ENCODE measurements around the gene COMP. TPM values are rescaled to one million over a fixed set of nuclear protein-coding genes. Genes with fewer than 3 reads are reported as not detected.

The COMP gene
- polyA plus RNA-seq, 1 of the 3 experiments (the other 2 are of a cell fraction): 0.26 TPM

- Histone ChIP-seq H3K79me2 (ENCODE audit: insufficient read depth) (no peaks in the 10 kb centered on the region), H3K36me3 (replicated peaks in 1 of 2; ENCODE audit: control insufficient read depth in 1 of 2, insufficient read depth in 2 of 2, low read length in 1 of 2) (no peaks in the 10 kb centered on the region), H3K9ac (no peak overlapping the region), H2AFZ (ENCODE audit: low read depth) (no peak overlapping the region), H4K20me1 (ENCODE audit: insufficient read depth) (no peaks in the 10 kb centered on the region), H3K4me3 (ENCODE audit: low read depth in 2 of 2, low read length in 1 of 2) (no peak overlapping the region), H3K4me2 (no peak overlapping the region), H3K4me1 (ENCODE audit: control insufficient read depth in 1 of 2, insufficient read depth in 2 of 2, low read depth in 1 of 2, low read length in 1 of 2) (peaks cover 19 to 21% of the 10 kb centered on the region in 2 experiments; a peak in 3 of 4 replicates), H3K9me2 (no peaks in the 10 kb centered on the region), H3K27ac (ENCODE audit: low read depth in 2 of 2, low read length in 1 of 2) (no peak overlapping the region), H3K27me3 (ENCODE audit: insufficient read depth) (no peaks in the 10 kb centered on the region), H3F3A (replicated peaks; ENCODE audit: insufficient read depth) (peaks cover 10% of the 10 kb centered on the region), H3K9me3 (no peaks in the 10 kb centered on the region)
- 68% methylated on average over 5 of the region's 10 CpGs for WGBS (ENCODE audit: low lambda C conversion rate)
- DNase-seq: no peak
- CTCF ChIA-PET: interaction anchor here (1.1 to 3.4 kb wide), 3 partner anchors 8 to 67 kb away, joined by 3 to 14 read pairs (median 4); no protein-coding TSS in a partner anchor
- no peak for TF ChIP-seq ELF1 (IDR thresholded peaks at IDR 0.05)
- 0 out of 2 replicates have a peak, but pooled peaks have one; percentile 4 for TF ChIP-seq SMC3 (IDR thresholded peaks at IDR 0.05; ENCODE audit: low read depth, low read length)
- no peak for TF ChIP-seq CHD2 (IDR thresholded peaks at IDR 0.05; ENCODE audit: low read length, partially characterized antibody)
- TF ChIP-seq MEF2A (IDR thresholded peaks at IDR 0.05; ENCODE audit: borderline replicate concordance, low read depth): no peak
- TF ChIP-seq EZH2phosphoT487 (IDR thresholded peaks at IDR 0.05; ENCODE audit: borderline replicate concordance, low read depth): no peak
- no peak for TF ChIP-seq PBX3 (IDR thresholded peaks at IDR 0.05)
- TF ChIP-seq IRF3 (IDR thresholded peaks at IDR 0.05; ENCODE audit: low read depth, low read length): no peak
- TF ChIP-seq EP300 (IDR thresholded peaks at IDR 0.05; ENCODE audit: borderline replicate concordance in 1 of 2, low read depth in 1 of 2, low read length in 1 of 2): no peak
- 0 out of 2 replicates have a peak, but pooled peaks have one; percentile 3 for TF ChIP-seq RAD21 (IDR thresholded peaks at IDR 0.05; ENCODE audit: low read length)
- no peak for TF ChIP-seq USF1 (IDR thresholded peaks at IDR 0.05; ENCODE audit: borderline replicate concordance, low read depth)
- no peak for TF ChIP-seq USF2 (IDR thresholded peaks at IDR 0.05; ENCODE audit: borderline replicate concordance, low read depth, low read length)
- no peak for TF ChIP-seq NFIC (IDR thresholded peaks at IDR 0.05; ENCODE audit: borderline replicate concordance)
- POLR2A ChIA-PET: interaction anchor here (0.6 kb wide), 1 partner anchor 9 kb away, joined by 3 read pairs; no protein-coding TSS in a partner anchor
Observed at GRCh38 chr19:18780631-18781030, 10.5 kb downstream of the COMP start.

GRCh38 chr19:18780081-18780480, 11.0 kb downstream of the COMP start:
- Histone ChIP-seq H4K20me1 (ENCODE audit: insufficient read depth) (no peaks in the 10 kb centered on the region), H3K36me3 (replicated peaks in 1 of 2; ENCODE audit: control insufficient read depth in 1 of 2, insufficient read depth in 2 of 2, low read length in 1 of 2) (no peaks in the 10 kb centered on the region), H3K27ac (ENCODE audit: low read depth in 2 of 2, low read length in 1 of 2) (no peak overlapping the region), H3K4me1 (ENCODE audit: control insufficient read depth in 1 of 2, insufficient read depth in 2 of 2, low read depth in 1 of 2, low read length in 1 of 2) (peaks cover 17 to 20% of the 10 kb centered on the region in 2 experiments; a peak in 3 of 4 replicates), H2AFZ (ENCODE audit: low read depth) (no peak overlapping the region), H3K4me3 (ENCODE audit: low read depth in 2 of 2, low read length in 1 of 2) (no peak overlapping the region), H3K9me2 (no peaks in the 10 kb centered on the region), H3K79me2 (ENCODE audit: insufficient read depth) (no peaks in the 10 kb centered on the region), H3K4me2 (no peak overlapping the region), H3F3A (replicated peaks; ENCODE audit: insufficient read depth) (peaks cover 10% of the 10 kb centered on the region), H3K9ac (no peak overlapping the region), H3K9me3 (no peaks in the 10 kb centered on the region), H3K27me3 (ENCODE audit: insufficient read depth) (no peaks in the 10 kb centered on the region)
- DNase-seq: no peak
- POLR2A ChIA-PET: no interaction called here
- WGBS (ENCODE audit: low lambda C conversion rate): 94% methylated on average over 13 of the region's 17 CpGs
- CTCF ChIA-PET: interaction anchor here (1.1 to 3.4 kb wide), 2 partner anchors 8 to 67 kb away, joined by 4 to 14 read pairs; no protein-coding TSS in a partner anchor
- TF ChIP-seq TCF12 (IDR thresholded peaks at IDR 0.05): no peak
- TF ChIP-seq FOXM1 (IDR thresholded peaks at IDR 0.05; ENCODE audit: low read depth): no peak
- no peak for TF ChIP-seq PBX3 (IDR thresholded peaks at IDR 0.05)
- TF ChIP-seq MXI1 (IDR thresholded peaks at IDR 0.05; ENCODE audit: low read depth, low read length): no peak
- no peak for TF ChIP-seq FOSL2 (IDR thresholded peaks at IDR 0.05; ENCODE audit: borderline replicate concordance, low read depth)
- no peak for TF ChIP-seq USF1 (IDR thresholded peaks at IDR 0.05; ENCODE audit: borderline replicate concordance, low read depth)
- no peak for TF ChIP-seq RCOR1 (IDR thresholded peaks at IDR 0.05; ENCODE audit: low read length)
- TF ChIP-seq NFIC (IDR thresholded peaks at IDR 0.05; ENCODE audit: borderline replicate concordance): no peak
- TF ChIP-seq EZH2phosphoT487 (IDR thresholded peaks at IDR 0.05; ENCODE audit: borderline replicate concordance, low read depth): no peak
- TF ChIP-seq TEAD4 (IDR thresholded peaks at IDR 0.05; ENCODE audit: borderline replicate concordance, insufficient read depth): no peak
- TF ChIP-seq RAD21 (IDR thresholded peaks at IDR 0.05; ENCODE audit: low read length): no peak

Measured in SK-N-SH (cell line).